Transverse colon (tissue), 4 donors: ENCODE results near the gene DOCK7.

Source experiments
- CTCF ChIP-seq, 5 experiments: fragments of 200-600 bp in 3 of 5; fragments of 450-650 bp in 2 of 5; sonication (generic) in 3 of 5; IDR thresholded peaks; 1 replicate in 2 of 5; 2 replicates in 3 of 5; pipeline ENCODE4 v1.5.1; 2016 to 2017; ENCODE audit warnings: antibody characterized with exemption in 5 of 5, inconsistent platforms in 3 of 5, mild to moderate bottlenecking in 2 of 5, moderate library complexity in 1 of 5
- EP300 ChIP-seq: sonication (generic); formaldehyde crosslinking; IDR thresholded peaks from one replicate; pipeline ENCODE4 v1.6.1; 2017; ENCODE audit warnings: antibody characterized with exemption, low read depth
- POLR2A ChIP-seq: fragments of 450-650 bp; IDR thresholded peaks from one replicate; pipeline ENCODE4 v1.6.1; 2016; ENCODE audit warnings: antibody characterized with exemption, mild to moderate bottlenecking, moderate library complexity
- POLR2AphosphoS5 ChIP-seq, 3 donors: sonication (generic); formaldehyde crosslinking; IDR thresholded peaks; one replicate each; pipeline ENCODE4 v1.6.1; 2016; ENCODE audit warnings: antibody characterized with exemption in 3 of 3

DNA sequence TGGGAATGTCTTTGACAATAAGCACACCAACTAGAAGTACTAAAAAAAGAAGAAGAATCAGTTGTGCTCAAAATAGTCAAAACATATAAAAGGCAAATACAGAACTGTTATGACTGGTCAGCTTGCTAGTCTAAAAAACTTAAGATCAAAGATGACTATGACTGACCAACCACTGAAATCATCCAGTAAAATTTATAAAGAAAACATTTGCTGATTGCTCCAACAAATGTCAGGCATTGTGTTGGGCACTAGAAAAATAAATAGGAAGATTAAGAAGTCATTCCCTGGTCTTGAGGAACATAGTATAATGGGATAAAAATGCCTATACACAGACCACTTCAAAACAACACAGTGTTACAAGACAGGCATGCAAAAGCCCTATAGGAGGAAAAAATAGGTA lies 100.2 kb downstream of the DOCK7 start:
- TF ChIP-seq CTCF (IDR thresholded peaks at IDR 0.05) (no peak), POLR2A (no peak), EP300 (no peak), POLR2AphosphoS5 (IDR thresholded peaks at IDR 0.05) (no peak)
